Epithelial cell of alveolus of lung (primary cell): Measurements from ENCODE around the gene MSANTD7. TPM values are rescaled to one million over a fixed set of nuclear protein-coding genes. Genes with fewer than 3 reads are reported as not detected.

Source experiments
- total RNA-seq: library from RNA; depleted of rRNA; stranded (reverse); fragments of >200 nt; gene quantifications from 2 replicates; pipeline ENCODE4 v1.2.1, GENCODE V29; 2015

Gene MSANTD7, protein sequence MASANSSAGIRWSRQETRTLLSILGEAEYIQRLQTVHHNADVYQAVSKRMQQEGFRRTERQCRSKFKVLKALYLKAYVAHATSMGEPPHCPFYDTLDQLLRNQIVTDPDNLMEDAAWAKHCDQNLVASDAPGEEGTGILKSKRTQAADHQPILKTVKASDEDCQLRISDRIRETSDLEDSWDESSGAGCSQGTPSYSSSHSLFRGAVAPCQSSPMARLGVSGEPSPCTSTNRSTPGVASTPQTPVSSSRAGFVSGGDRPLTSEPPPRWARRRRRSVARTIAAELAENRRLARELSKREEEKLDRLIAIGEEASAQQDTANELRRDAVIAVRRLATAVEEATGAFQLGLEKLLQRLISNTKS
- 10.6 and 12.1 TPM in 2 replicates for total RNA-seq

DNA sequence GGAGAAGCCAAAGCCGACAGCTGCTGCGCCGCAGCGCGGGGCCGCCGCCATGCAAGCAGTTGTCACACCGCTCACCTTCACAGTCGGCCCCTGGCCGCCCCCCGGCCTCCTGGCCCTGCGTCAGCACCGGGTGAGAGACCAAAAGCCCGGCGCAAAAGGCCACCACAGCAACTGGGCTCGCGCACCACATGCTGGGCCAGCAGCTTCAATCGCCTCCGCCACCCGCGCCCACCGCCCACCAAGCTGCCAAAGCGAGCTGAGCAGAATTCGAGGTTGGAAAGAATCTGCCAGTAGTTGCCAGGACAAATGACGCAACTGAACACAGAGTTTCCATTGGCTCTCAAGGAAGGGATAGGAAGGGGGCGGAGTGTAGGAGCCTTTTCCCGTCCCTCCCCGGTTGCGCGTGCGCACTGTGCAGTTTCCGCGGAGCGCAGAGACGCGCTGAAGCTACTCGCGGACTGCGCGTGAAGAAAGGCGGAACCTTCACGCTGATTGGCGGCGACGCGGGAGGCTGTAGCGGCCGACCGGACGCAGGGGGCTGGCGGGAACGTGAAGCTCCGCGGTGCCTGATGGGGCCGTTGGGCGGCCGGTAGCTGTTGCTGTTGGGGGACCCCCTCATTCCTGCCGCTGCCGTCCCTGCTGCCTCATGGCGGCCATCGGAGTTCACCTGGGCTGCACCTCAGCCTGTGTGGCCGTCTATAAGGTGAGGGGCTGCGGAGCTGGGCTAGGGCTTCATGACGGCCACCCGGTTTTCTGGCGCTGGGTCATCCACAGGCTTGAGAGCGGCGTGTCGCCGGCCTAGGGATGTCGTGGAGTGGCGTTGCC lies at the start of gene MSANTD7, which contains the start of the genes CDNF and HSPA14:
Gene MSANTD7, plus strand, starts transcription at position 550 of the 825 bp plus-strand sequence. CDS start 3,979 bp downstream, outside the sequence.
Gene CDNF, minus strand, starts transcription at position 281 of the 825 bp plus-strand sequence. Its CDS starts 91 bp downstream, at position 190.
Gene HSPA14, plus strand, starts transcription at position 550 of the 825 bp plus-strand sequence. Its CDS starts 97 bp downstream, at position 647.

DNA sequence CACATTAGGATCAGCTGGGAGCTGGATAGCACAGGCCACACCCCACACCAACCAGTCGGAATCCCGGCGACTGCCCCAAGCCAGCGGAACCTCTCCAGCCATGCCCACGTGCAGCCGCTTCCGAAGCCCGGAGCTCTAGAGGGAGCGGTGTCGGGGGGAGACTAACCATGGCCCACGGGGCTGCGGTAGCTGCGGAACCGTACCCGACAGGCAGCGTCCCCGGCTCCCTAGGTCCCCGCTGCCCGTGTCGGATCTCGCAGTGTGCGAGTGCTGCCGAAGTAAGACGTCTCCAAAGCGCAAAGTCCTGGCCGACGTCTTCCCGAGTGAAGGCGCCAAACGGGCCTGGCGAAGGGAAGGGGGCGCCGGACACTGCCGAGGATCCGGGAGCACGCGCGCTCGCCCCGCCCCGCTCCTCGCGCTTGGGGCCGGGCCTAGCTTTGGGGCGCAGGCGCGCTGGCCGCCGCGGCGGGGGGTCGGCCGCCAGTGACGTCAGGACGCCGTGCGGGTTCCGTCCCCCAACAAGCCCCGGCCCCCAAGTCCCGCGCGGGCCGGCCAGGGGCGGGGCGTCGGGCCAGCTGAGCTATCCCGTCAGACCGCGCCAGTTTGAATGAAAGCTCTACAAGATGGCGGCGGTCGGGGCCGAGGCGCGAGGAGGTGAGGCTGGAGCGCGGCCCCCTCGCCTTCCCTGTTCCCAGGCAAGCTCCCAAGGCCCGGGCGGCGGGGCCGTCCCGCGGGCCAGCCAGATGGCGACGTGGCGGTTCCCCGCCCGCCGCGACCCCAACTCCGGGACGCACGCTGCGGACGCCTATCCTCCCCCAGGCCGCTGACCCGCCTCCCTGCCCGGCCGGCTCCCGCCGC lies 40.4 kb downstream of the MSANTD7 start, which contains the start of gene SUV39H2:
Gene SUV39H2, plus strand, starts transcription at position 601 of the 858 bp plus-strand sequence. Its CDS starts 23 bp downstream, at position 624.

Other genes starting within 250 kb of the MSANTD7 start
- gene FAM107B, start 63.4 kb upstream of the MSANTD7 start, total RNA-seq = 22.1 and 33.1 TPM in 2 replicates
- gene CDNF, start 269 bp upstream of the MSANTD7 start, total RNA-seq = 0.78 and 3.8 TPM in 2 replicates
- 12.4 and 13.5 TPM in 2 replicates for gene HSPA14, start within 50 bp of the MSANTD7 start, total RNA-seq
- 6.0 and 13.4 TPM in 2 replicates for gene SUV39H2, start 40.6 kb downstream of the MSANTD7 start, total RNA-seq
- 4.6 and 5.7 TPM in 2 replicates for gene DCLRE1C, start 115.8 kb downstream of the MSANTD7 start, total RNA-seq
- not detected in 2 replicates for gene MEIG1, start 121.1 kb downstream of the MSANTD7 start, total RNA-seq
- 0.65 TPM in 1 of 2 replicates, not detected in the other for gene OLAH, start 205.6 kb downstream of the MSANTD7 start, total RNA-seq